Measurements from ENCODE around the gene TERT. TPM values are rescaled to one million over a fixed set of nuclear protein-coding genes. Genes with fewer than 3 reads are reported as not detected.

Gene TERT
- total RNA-seq, 2 donors from 2014 or later = 3.5 to 16.6 TPM

GRCh38 chr5:1266791-1267190 lies 28.1 kb downstream of the TERT start:
- Mint-ChIP-seq H3K9me3 (peaks cover 0 to 4% of the 10 kb centered on the region in 2 donors), H3K27ac (no peak overlapping the region), H3K36me3 (peaks cover 7 to 12% of the 10 kb centered on the region in 2 donors)
- DNase-seq (ENCODE audit: low spot score in 2 of 2) (no peak), ATAC-seq (no peak)

DNA sequence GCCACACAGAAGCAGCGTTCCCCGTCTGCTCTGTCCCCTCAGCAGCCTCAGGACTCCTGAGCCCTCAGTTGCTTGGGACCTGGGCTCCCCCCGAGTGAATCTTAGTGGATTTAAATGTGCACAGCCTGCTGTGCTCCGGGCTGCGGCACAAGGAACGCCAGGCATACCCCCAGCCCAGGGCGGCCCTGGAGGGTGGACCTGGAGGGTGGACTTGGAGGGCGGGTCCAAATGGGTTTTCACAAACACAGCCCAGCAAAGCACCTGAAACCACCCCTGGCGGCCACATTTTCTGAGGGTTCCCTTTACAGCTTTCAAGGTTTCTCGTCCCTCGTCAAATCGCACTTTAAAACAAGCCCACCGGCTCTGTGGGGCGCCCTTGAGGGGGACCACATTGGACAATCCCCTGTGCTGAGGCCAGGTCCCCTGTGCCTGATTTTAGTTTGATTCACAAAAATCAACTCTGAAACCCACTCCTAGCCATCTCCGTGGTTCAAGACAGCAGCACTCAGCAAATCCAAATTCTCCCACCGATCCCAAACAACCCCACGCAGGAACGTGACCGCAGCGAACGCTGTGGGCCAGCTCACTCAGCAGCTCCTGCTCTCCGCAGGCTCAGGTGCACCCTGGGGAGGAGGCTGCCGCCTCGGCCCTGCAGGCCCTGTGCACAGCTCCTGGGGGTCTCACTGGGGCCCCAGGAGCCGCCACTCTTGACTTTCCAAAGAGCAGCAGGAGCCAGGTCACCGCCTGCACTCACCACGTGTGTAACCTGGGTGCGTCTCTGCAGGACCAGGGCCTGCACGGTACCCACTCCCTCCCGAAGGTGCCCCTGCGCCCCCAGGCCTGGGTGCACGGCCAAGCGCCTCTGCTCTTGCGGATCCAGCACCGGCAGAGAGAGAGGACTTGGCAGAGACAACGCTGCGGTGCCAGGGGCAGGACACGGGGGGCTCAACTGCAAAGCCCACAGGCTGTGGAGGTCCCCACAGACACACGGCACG lies 29.1 kb downstream of the TERT start:
- peak overlapping the region in 1 of 2 donors; percentile 9 for H3K27ac Mint-ChIP-seq
- peaks cover 0 to 4% of the 10 kb centered on the region in 2 donors for H3K9me3 Mint-ChIP-seq
- no peak for ATAC-seq
- H3K36me3 Mint-ChIP-seq = peaks cover 7 to 12% of the 10 kb centered on the region in 2 donors
- DNase-seq (ENCODE audit: low spot score in 2 of 2) = no peak

DNA sequence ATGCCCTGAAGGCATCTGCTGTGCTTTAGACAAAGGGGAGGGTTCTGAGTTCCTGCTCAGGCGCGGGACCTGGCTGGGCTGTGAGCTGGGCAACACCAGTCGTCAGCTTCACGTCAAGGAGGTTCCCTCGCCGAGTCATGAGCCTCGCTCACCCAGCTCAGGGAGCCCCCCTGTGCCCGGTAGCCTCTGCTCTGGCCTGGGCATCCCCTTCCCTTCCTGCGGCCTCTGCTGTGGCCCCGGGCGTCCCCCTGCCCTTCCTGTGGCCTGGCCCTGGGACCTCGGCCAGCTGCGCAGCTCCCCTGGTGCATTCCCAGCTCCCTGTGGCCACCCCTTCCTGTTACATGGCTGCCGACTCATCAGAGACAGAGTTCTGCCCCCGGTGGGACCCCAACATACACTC lies 29.8 kb downstream of the TERT start:
- no peak for ATAC-seq
- Mint-ChIP-seq H3K9me3 (peaks cover 0 to 4% of the 10 kb centered on the region in 2 donors), H3K27ac (no peak overlapping the region), H3K36me3 (peaks cover 7 to 12% of the 10 kb centered on the region in 2 donors)
- no peak for DNase-seq (ENCODE audit: low spot score in 2 of 2)

GRCh38 chr5:1264211-1264610 lies 30.7 kb downstream of the TERT start:
- DNase-seq (ENCODE audit: low spot score in 2 of 2) = no peak
- ATAC-seq = no peak
- peaks cover 7 to 12% of the 10 kb centered on the region in 2 donors for H3K36me3 Mint-ChIP-seq
- peaks cover 0 to 4% of the 10 kb centered on the region in 2 donors for H3K9me3 Mint-ChIP-seq
- H3K27ac Mint-ChIP-seq = no peak overlapping the region

DNA sequence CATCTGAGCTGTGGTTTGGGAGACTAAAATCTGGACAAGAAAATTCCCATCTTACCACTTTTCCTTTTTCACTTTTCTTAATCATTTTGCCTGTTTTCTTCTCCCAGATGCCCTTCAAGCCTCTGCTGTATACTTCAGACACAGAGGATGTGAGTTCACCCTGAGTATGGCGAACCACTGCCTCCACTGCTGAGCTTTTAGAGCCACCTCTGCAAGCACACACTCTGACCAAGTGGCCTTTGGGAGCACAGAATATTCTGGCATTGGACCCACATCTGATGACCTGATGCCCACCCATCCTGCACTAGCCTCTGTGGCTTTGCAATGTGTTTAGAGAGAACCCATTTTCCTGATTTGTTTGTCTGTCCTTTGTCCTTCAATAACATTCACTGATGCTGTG lies 32.5 kb downstream of the TERT start:
- ATAC-seq (no peak), DNase-seq (ENCODE audit: low spot score in 2 of 2) (no peak)
- Mint-ChIP-seq H3K9me3 (peaks cover 0 to 4% of the 10 kb centered on the region in 2 donors), H3K36me3 (peaks cover 7 to 12% of the 10 kb centered on the region in 2 donors), H3K27ac (no peak overlapping the region)

DNA sequence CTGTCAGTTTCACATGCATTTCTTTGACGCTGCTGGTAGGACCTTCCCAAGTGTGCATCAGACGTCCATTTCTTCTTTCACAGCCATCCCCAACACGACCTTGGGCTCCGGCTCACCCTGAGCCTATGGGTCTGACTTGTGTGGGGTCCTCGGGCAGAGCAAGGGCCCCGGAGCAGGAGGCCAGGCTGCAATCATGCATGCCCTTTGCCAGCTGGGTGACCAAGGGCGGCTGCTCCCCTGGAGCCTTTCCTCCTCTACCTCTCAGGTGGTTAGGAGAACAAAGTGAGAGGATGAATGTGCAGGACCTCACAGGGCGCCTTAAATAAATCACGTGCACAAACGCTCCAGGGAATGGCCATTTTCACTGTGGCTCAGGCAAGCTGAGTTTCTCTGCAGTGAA lies 33.2 kb downstream of the TERT start:
- DNase-seq (ENCODE audit: low spot score in 2 of 2) = no peak
- Mint-ChIP-seq H3K27ac (no peak overlapping the region), H3K36me3 (peaks cover 7 to 12% of the 10 kb centered on the region in 2 donors), H3K9me3 (peaks cover 0 to 4% of the 10 kb centered on the region in 2 donors)
- no peak for ATAC-seq

- DNase-seq (ENCODE audit: low spot score in 2 of 2) = no peak
- Mint-ChIP-seq H3K27ac (no peak overlapping the region), H3K36me3 (peaks cover 7 to 12% of the 10 kb centered on the region in 2 donors), H3K9me3 (peaks cover 0 to 4% of the 10 kb centered on the region in 2 donors)
- no peak for ATAC-seq
These were observed 34.9 kb downstream of the TERT start for GRCh38 chr5:1259806-1260480.

GRCh38 chr5:1257841-1258240 lies 37.0 kb downstream of the TERT start:
- Mint-ChIP-seq H3K36me3 (peaks cover 7% of the 10 kb centered on the region in 2 donors), H3K9me3 (peaks cover 0 to 4% of the 10 kb centered on the region in 2 donors), H3K27ac (no peak overlapping the region)
- no peak for DNase-seq (ENCODE audit: low spot score in 2 of 2)
- ATAC-seq = no peak

- H3K9me3 Mint-ChIP-seq = peaks cover 0 to 1% of the 10 kb centered on the region in 2 donors
- peaks cover 4 to 5% of the 10 kb centered on the region in 2 donors for H3K36me3 Mint-ChIP-seq
- ATAC-seq (no peak), DNase-seq (ENCODE audit: low spot score in 2 of 2) (no peak)
- H3K27ac Mint-ChIP-seq = no peak overlapping the region
These were observed 37.5 kb downstream of the TERT start for GRCh38 chr5:1257363-1257762.

- Mint-ChIP-seq H3K9me3 (no peaks in the 10 kb centered on the region), H3K36me3 (no peaks in the 10 kb centered on the region), H3K27ac (no peak overlapping the region)
- ATAC-seq (no peak), DNase-seq (ENCODE audit: low spot score in 2 of 2) (no peak)
These were observed 38.1 kb downstream of the TERT start for GRCh38 chr5:1256776-1257175.

- Mint-ChIP-seq H3K9me3 (no peaks in the 10 kb centered on the region), H3K36me3 (no peaks in the 10 kb centered on the region), H3K27ac (peak overlapping the region in 1 of 2 donors; percentile 54)
- DNase-seq (ENCODE audit: low spot score in 2 of 2) = peak in 1 of 2 donors; percentile 36
- peak; percentile 72 to 88 for ATAC-seq
These were observed 39.7 kb downstream of the TERT start for GRCh38 chr5:1255081-1255561.

DNA sequence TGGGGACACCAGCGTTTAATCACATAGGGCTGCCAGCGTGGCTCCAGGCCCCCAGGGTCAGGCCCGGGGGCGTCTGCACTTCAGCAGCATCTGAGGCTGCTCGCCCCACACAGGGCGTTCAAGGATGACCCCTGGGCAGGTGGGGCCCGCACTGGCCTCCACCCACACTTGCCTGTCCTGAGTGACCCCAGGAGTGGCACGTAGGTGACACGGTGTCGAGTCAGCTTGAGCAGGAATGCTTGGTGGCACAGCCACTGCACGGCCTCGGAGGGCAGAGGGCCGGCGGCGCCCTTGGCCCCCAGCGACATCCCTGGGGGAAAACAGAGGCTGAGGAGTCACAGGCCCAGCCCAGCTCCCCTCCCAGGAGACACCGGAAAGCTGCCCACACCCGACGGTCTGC lies 40.7 kb downstream of the TERT start:
- Mint-ChIP-seq H3K9me3 (no peaks in the 10 kb centered on the region), H3K27ac (peak overlapping the region; percentile 29 to 54), H3K36me3 (no peaks in the 10 kb centered on the region)
- DNase-seq (ENCODE audit: low spot score in 2 of 2) = no peak
- ATAC-seq = no peak

GRCh38 chr5:1253456-1254105 lies 41.3 kb downstream of the TERT start:
- no peak for DNase-seq (ENCODE audit: low spot score in 2 of 2)
- no peaks in the 10 kb centered on the region for H3K9me3 Mint-ChIP-seq
- no peaks in the 10 kb centered on the region for H3K36me3 Mint-ChIP-seq
- no peak overlapping the region for H3K27ac Mint-ChIP-seq
- no peak for ATAC-seq

GRCh38 chr5:1252681-1253080 lies 42.2 kb downstream of the TERT start:
- Mint-ChIP-seq H3K9me3 (no peaks in the 10 kb centered on the region), H3K36me3 (no peaks in the 10 kb centered on the region), H3K27ac (peak overlapping the region in 1 of 2 donors; percentile 43)
- ATAC-seq (no peak), DNase-seq (ENCODE audit: low spot score in 2 of 2) (no peak)

DNA sequence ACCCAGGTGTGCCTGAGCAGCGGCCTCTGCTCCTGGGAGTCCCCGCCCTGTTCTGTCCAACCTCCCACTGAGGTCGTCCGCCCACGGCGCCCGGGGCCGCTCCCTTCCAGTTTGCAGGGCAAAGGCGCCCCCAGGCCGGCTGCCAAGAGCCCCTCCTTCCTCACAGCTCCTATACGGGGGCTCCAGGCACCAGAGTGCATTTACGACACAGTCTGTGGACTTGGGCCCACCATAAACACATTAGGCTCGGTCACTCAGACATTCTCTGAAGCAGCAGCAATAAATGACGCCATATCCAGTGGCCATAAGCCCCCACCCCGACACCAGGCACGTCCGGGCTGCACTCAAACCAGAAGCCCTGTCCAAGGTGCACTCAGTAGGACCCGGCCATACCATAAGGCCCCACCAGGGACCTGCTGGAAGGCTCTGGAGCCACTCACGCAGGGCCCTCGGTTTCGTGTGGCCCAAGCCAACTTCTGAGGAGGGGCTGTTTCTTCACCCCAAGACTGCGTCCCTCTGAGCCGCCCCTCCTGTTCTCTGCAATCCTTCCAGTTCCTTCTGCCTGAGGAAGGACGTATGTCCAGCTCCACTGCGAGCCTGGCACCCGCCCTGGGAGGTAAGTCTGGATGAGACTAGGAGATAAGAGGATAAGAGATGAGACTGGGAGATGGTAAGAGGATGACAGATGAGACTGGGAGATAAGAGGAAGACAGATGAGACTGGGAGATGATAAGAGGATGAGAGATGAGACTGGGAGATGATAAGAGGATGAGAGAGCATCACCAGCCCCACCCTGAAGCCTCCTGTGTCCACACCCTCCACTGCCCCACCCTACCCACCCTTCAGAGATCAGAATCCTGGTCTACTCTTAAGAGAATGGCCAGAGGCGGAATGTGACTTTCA lies 42.9 kb downstream of the TERT start:
- Mint-ChIP-seq H3K9me3 (no peaks in the 10 kb centered on the region), H3K27ac (no peak overlapping the region), H3K36me3 (no peaks in the 10 kb centered on the region)
- DNase-seq (ENCODE audit: low spot score in 2 of 2) = no peak
- no peak for ATAC-seq
